Bronchial epithelial cell (primary cell): ENCODE measurements around the gene AUTS2. TPM values are rescaled to one million over a fixed set of nuclear protein-coding genes. Genes with fewer than 3 reads are reported as not detected.
A peak's percentile ranks its signal among the peaks of the same experiment; 100 is the strongest.

Source experiments
- DNase-seq: peaks from one replicate; pipeline ENCODE4 v3.0.0-alpha.2; 2010; ENCODE audit warnings: low read depth
- FAIRE-seq: peaks from 2 replicates; lab custom pipeline; 2011; peaks lifted over from hg19 to GRCh38; lab: Jason Lieb, UNC
- H3K27me3 ChIP-seq: 2 replicates; pipeline ENCODE4 v1.5.1; 2011; ENCODE audit warnings: low read length; ENCODE audit not compliant: control insufficient read depth, insufficient read depth
- H3K36me3 ChIP-seq: 2 replicates; pipeline ENCODE4 v1.5.1; 2011; ENCODE audit warnings: low read length; ENCODE audit not compliant: control insufficient read depth, insufficient read depth
- H3K4me3 ChIP-seq: 2 replicates; pipeline ENCODE4 v1.5.1; 2011; ENCODE audit warnings: mild to moderate bottlenecking, low read depth, low read length, control low read depth
- total RNA-seq: library from RNA; depleted of rRNA; stranded (reverse); fragments of >200 nt; gene quantifications from 2 replicates; pipeline ENCODE4 v1.2.1, GENCODE V29; 2014
- TF ChIP-seq, protein P1 (sequence below): IDR thresholded peaks from 2 replicates; pipeline ENCODE4 v1.5.1; 2011; ENCODE audit warnings: mild to moderate bottlenecking, moderate library complexity, low read length, control low read depth, inconsistent platforms; ENCODE audit not compliant: insufficient read depth, severe bottlenecking

The AUTS2 gene
- total RNA-seq, 1 donor from 2014 or later, result 9.5 TPM

DNA sequence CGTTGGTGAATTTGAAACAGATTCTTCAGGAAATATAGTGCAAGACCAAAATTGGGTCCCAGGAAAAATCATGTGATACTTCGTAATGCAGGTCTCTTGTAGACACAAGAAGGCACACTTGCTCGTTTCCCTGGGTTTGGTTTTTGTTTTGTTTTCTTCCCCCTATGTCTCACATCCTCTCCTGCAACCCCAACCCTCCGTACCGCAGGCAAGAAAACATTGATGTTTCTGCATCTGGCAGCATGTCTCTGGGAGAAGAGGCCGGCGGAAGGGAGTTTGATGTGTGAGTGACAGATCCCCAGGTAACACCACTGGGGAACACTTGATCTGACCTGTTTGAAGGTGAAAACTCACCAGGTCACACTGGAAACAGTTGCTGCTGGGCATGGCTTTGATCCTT, 718.5 kb downstream of the AUTS2 start:
- no peaks in the 10 kb centered on the region for H3K27me3 ChIP-seq
- H3K36me3 ChIP-seq, result no peaks in the 10 kb centered on the region
- no peak overlapping the region for H3K4me3 ChIP-seq
- DNase-seq (peak; percentile 82), FAIRE-seq (no peak)
- TF ChIP-seq, protein P1, sequence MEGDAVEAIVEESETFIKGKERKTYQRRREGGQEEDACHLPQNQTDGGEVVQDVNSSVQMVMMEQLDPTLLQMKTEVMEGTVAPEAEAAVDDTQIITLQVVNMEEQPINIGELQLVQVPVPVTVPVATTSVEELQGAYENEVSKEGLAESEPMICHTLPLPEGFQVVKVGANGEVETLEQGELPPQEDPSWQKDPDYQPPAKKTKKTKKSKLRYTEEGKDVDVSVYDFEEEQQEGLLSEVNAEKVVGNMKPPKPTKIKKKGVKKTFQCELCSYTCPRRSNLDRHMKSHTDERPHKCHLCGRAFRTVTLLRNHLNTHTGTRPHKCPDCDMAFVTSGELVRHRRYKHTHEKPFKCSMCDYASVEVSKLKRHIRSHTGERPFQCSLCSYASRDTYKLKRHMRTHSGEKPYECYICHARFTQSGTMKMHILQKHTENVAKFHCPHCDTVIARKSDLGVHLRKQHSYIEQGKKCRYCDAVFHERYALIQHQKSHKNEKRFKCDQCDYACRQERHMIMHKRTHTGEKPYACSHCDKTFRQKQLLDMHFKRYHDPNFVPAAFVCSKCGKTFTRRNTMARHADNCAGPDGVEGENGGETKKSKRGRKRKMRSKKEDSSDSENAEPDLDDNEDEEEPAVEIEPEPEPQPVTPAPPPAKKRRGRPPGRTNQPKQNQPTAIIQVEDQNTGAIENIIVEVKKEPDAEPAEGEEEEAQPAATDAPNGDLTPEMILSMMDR, result no peak

DNA sequence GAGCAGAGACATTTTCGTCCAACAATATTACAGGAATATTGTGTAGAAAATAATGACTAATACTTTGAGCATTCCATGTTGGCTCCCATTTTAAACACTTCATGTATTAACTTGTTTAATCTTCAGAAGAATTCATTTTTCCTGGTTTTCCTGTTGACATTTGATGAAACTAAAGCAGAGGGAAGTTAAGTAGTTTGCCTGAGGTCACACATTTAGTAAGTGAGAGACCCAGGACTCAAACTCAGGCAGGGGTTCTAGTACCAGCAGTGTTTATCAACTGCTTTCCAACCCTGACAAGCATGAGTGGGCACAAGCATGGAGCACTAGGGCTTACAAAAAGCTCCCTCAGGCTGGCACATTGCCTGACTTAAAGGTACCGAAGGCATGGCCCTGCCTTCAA, 719.1 kb downstream of the AUTS2 start:
- no peak overlapping the region for H3K4me3 ChIP-seq
- DNase-seq, result peak; percentile 96

DNA sequence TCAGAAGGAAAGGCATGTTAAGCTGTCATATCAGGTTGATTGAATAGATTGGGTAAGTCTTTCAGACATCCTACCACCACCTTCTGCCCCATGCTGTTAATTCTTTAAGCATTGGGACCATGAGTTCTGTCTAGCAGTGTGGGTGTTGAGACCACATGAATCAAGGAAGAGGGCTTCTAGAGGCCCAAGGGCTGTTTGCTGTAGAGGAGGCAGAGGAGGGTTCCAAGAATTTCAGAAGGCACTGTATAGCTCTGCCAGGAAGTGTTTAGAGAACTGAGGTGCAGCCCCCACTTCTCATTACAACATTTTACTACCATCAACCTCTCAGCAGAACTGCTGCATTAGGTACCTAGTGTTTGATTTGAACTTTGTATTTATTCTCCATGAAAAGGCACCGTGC, 720.2 kb downstream of the AUTS2 start:
- TF ChIP-seq, protein P1, result no peak
- no peaks in the 10 kb centered on the region for H3K27me3 ChIP-seq
- no peak overlapping the region for H3K4me3 ChIP-seq
- DNase-seq (no peak), FAIRE-seq (no peak)
- no peaks in the 10 kb centered on the region for H3K36me3 ChIP-seq

More for the DNA sequence above, 719.1 kb downstream of the AUTS2 start:
- H3K36me3 ChIP-seq, result no peaks in the 10 kb centered on the region
- FAIRE-seq, result peak; percentile 70
- H3K27me3 ChIP-seq, result no peaks in the 10 kb centered on the region
- TF ChIP-seq, protein P1, result no peak

DNA sequence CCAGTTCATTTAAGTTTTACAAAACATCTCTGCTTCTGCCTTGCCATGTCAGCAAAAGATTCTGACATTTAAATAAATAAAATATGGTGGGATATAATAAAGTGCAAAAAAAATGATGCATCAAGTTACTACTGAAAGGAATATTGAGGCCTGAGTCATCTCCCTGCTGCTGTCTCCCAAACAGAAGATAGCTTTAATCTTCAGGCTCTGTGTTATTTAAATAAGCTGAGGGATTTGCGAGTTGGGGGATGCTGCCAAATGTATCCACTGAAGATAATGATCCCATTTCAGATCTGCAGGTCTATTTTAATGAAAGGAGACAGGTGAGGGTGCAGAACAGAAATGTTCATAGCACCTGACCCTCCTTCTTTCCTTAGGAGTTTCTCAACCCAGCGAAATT, 720.8 kb downstream of the AUTS2 start:
- DNase-seq (no peak), FAIRE-seq (no peak)
- TF ChIP-seq, protein P1, result no peak

DNA sequence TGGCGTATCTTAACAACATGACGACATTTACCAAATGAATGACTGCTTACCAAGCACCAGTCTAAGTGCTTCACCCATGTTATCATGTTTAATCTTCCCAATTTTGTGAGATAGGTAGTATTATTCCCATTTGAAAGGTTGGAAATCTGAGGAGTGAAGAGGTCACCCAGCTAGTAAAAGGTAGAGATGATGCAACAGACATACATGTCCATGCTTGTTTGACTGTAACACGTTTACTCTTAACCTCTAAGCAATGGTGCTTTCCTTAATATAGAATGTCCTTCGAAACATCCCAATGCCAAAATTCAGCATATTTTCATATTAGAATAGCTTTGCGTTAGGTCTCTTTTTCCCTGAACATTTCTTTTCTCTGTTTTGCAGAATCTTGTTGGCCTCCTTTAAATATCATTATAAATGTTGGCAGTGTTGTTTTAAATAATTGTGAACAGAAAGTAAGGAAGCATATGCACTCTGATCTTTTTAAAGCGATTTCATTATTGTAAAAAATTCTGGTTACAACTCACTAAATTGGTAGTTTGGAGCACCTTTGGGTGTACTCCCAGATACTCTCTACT, 722.8 kb downstream of the AUTS2 start:
- H3K27me3 ChIP-seq, result no peaks in the 10 kb centered on the region
- TF ChIP-seq, protein P1, result no peak
- FAIRE-seq (no peak), DNase-seq (peak; percentile 84)
- no peak overlapping the region for H3K4me3 ChIP-seq
- no peaks in the 10 kb centered on the region for H3K36me3 ChIP-seq

More for the DNA sequence above, 720.8 kb downstream of the AUTS2 start:
- H3K27me3 ChIP-seq, result no peaks in the 10 kb centered on the region
- H3K36me3 ChIP-seq, result no peaks in the 10 kb centered on the region
- no peak overlapping the region for H3K4me3 ChIP-seq

DNA sequence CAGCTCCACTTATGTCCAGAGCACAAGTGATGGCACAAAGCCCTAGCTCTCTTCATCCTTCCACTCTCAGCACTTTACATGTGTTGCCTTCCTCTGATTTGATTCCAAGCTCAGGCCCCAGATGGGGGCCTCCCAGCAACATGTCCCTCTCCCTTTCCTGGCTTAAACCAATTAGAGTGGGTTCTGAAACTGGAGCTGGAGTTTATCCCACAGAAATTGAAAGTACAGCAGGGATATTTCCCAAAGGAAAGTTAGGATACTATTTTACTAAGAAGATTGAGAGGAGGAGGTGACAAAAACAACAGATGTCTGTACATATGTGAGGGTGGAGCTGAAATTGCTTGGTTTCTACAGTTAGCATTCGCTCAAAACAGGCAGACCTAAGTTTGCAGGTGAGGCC, 724.6 kb downstream of the AUTS2 start:
- TF ChIP-seq, protein P1, result no peak
- no peaks in the 10 kb centered on the region for H3K27me3 ChIP-seq
- H3K36me3 ChIP-seq, result no peaks in the 10 kb centered on the region
- no peak overlapping the region for H3K4me3 ChIP-seq
- no peak for FAIRE-seq
- no peak for DNase-seq
